Suprapubic skin (tissue), 4 donors: ENCODE data around the gene ZBTB6. TPM values are rescaled to one million over a fixed set of nuclear protein-coding genes. Genes with fewer than 3 reads are reported as not detected.

Experiments
- DNase-seq, 2 donors: peaks; one replicate each; pipeline ENCODE4 v3.0.0-alpha.2; 2019; ENCODE audit warnings: low spot score in 2 of 2
- H3K27ac ChIP-seq: fragments of 200-600 bp; sonication (generic); one replicate; pipeline ENCODE4 v1.5.1; 2019
- H3K27me3 ChIP-seq: fragments of 200-600 bp; sonication (generic); one replicate; pipeline ENCODE4 v1.5.1; 2019
- H3K36me3 ChIP-seq: fragments of 200-600 bp; sonication (generic); one replicate; pipeline ENCODE4 v1.5.1; 2019
- H3K4me1 ChIP-seq: fragments of 200-600 bp; sonication (generic); one replicate; pipeline ENCODE4 v1.5.1; 2019
- H3K4me3 ChIP-seq: fragments of 200-600 bp; sonication (generic); one replicate; pipeline ENCODE4 v1.5.1; 2019; ENCODE audit warnings: mild to moderate bottlenecking
- H3K9me3 ChIP-seq: fragments of 200-600 bp; sonication (generic); one replicate; pipeline ENCODE4 v1.5.1; 2019
- EP300 ChIP-seq: sonication (generic); formaldehyde crosslinking; IDR thresholded peaks from one replicate; pipeline ENCODE4 v1.6.1; 2017; ENCODE audit warnings: antibody characterized with exemption
- POLR2A ChIP-seq, 2 donors: fragments of 450-650 bp; IDR thresholded peaks; one replicate each; pipeline ENCODE4 v1.6.1; 2017; ENCODE audit warnings: antibody characterized with exemption in 2 of 2, mild to moderate bottlenecking in 2 of 2, moderate library complexity in 2 of 2
- POLR2AphosphoS5 ChIP-seq, 3 donors: sonication (generic); formaldehyde crosslinking; IDR thresholded peaks; one replicate each; pipeline ENCODE4 v1.6.1; 2017; ENCODE audit warnings: antibody characterized with exemption in 3 of 3
- WGBS: methylation state at CpG from one replicate; pipeline ENCODE4 v1.1.5; 2018; 5-methylcytosine and 5-hydroxymethylcytosine counted together
- total RNA-seq, 4 donors: library from RNA; depleted of rRNA; stranded (reverse); fragments of >200 nt; gene quantifications; one replicate each; pipeline ENCODE4 v1.1.0, GENCODE V29; 2016
- TF ChIP-seq, protein P1 (sequence below), 2 donors: fragments of 200-600 bp in 1 of 2; fragments of 450-650 bp in 1 of 2; sonication (generic) in 1 of 2; IDR thresholded peaks; one replicate each; pipeline ENCODE4 v1.5.1; 2016 to 2019; ENCODE audit warnings: antibody characterized with exemption in 2 of 2, mild to moderate bottlenecking in 1 of 2, moderate library complexity in 1 of 2

Gene ZBTB6
- total RNA-seq, 4 donors from 2014 or later: 3.9 to 8.7 (median 6.0) TPM

DNA sequence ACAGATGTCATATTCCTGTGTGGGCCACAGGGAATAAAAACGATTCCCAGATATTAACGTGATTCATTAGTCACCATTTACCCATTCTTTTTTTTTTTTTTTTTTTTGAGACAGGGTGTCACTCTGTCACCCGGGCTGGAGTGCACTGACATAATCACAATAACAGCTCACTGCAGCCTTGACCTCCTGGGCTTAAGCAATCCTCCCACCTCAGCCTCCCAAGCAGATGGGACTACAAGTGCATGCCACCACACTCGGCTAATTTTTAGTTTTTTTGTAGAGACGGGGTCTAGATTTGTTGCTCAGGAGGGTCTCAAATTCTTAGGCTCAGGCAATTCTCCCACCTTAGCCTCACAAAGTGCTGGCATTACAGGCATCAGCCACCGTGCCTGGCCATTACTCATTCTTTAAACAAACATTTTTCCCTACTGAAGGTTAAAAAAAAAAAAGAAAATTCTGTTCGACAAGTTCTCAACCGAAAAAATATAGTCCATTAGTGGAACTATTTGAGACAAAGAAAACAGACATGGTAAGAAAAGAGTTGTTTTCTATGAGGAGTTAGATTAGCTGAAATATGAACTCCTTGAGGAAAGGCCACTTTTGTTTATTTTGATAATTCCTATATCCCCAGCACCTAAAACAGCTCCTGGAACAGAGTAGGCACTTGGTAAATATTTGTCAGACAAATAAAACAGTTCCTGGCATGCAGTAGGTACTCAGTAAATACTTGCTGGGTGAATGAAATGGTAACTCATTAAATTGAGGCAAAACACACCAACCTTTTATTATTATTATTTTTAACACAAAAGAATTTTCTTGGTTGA, 52.6 kb downstream of the ZBTB6 start:
- 94% methylated on average over 8 of the region's 8 CpGs for WGBS
- Histone ChIP-seq H3K4me1 (no peaks in the 10 kb centered on the region), H3K36me3 (peaks cover 45% of the 10 kb centered on the region), H3K9me3 (no peaks in the 10 kb centered on the region), H3K4me3 (no peak overlapping the region), H3K27ac (no peak overlapping the region), H3K27me3 (no peaks in the 10 kb centered on the region)
- no peak for TF ChIP-seq POLR2AphosphoS5 (IDR thresholded peaks at IDR 0.05)
- TF ChIP-seq EP300: no peak
- no peak for TF ChIP-seq POLR2A (IDR thresholded peaks at IDR 0.05)
- TF ChIP-seq, protein P1, sequence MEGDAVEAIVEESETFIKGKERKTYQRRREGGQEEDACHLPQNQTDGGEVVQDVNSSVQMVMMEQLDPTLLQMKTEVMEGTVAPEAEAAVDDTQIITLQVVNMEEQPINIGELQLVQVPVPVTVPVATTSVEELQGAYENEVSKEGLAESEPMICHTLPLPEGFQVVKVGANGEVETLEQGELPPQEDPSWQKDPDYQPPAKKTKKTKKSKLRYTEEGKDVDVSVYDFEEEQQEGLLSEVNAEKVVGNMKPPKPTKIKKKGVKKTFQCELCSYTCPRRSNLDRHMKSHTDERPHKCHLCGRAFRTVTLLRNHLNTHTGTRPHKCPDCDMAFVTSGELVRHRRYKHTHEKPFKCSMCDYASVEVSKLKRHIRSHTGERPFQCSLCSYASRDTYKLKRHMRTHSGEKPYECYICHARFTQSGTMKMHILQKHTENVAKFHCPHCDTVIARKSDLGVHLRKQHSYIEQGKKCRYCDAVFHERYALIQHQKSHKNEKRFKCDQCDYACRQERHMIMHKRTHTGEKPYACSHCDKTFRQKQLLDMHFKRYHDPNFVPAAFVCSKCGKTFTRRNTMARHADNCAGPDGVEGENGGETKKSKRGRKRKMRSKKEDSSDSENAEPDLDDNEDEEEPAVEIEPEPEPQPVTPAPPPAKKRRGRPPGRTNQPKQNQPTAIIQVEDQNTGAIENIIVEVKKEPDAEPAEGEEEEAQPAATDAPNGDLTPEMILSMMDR (IDR thresholded peaks at IDR 0.05): no peak
- DNase-seq: no peak

Other genes with a start within 250 kb of the ZBTB6 start
- gene OR1L3, start 238.2 kb downstream of the ZBTB6 start, total RNA-seq: not detected
- not detected for gene OR1L4, start 189.3 kb downstream of the ZBTB6 start, total RNA-seq
- gene OR1L6, start 171.0 kb downstream of the ZBTB6 start, total RNA-seq: not detected
- gene OR5C1, start 124.4 kb downstream of the ZBTB6 start, total RNA-seq: not detected
- not detected for gene OR1K1, start 113.2 kb downstream of the ZBTB6 start, total RNA-seq
- gene PDCL, start 84.7 kb downstream of the ZBTB6 start, total RNA-seq: 10 to 100 TPM; 13.8 to 21.7 (median 18.1) TPM
- 10 to 100 TPM; 24.2 to 59.2 (median 28.6) TPM for gene RC3H2, start 8.0 kb downstream of the ZBTB6 start, total RNA-seq
- 1 to 10 TPM; 3.7 to 6.4 (median 4.8) TPM for gene ZBTB26, start 18.2 kb upstream of the ZBTB6 start, total RNA-seq
- 100 to 1,000 TPM in 1 of 4 donors, 10 to 100 TPM in 3; 31.4 to 115 (median 64.4) TPM for gene RABGAP1, start 27.7 kb upstream of the ZBTB6 start, total RNA-seq
- gene GPR21, start 120.3 kb upstream of the ZBTB6 start, total RNA-seq: 1 to 10 TPM in 3 of 4 donors, not detected in 1; 1.0 to 4.7 (median 1.0) TPM